Fibroblast of mammary gland (primary cell): ENCODE results near the gene CCR2.

ENCODE experiments used
- DNase-seq: peaks from one replicate; pipeline ENCODE4 v3.0.0-alpha.2; 2010; ENCODE audit warnings: low read depth
- H3K4me3 ChIP-seq: 2 replicates; pipeline ENCODE4 v1.5.1; 2011; ENCODE audit warnings: low read depth, mild to moderate bottlenecking, low read length, moderate library complexity; ENCODE audit not compliant: control insufficient read depth
- TF ChIP-seq, protein P1 (sequence below): conservative IDR thresholded peaks from 2 replicates; pipeline ENCODE4 v1.5.1; 2011; ENCODE audit warnings: low read depth, low read length, inconsistent platforms; ENCODE audit not compliant: control insufficient read depth, insufficient read depth

Gene CCR2

DNA sequence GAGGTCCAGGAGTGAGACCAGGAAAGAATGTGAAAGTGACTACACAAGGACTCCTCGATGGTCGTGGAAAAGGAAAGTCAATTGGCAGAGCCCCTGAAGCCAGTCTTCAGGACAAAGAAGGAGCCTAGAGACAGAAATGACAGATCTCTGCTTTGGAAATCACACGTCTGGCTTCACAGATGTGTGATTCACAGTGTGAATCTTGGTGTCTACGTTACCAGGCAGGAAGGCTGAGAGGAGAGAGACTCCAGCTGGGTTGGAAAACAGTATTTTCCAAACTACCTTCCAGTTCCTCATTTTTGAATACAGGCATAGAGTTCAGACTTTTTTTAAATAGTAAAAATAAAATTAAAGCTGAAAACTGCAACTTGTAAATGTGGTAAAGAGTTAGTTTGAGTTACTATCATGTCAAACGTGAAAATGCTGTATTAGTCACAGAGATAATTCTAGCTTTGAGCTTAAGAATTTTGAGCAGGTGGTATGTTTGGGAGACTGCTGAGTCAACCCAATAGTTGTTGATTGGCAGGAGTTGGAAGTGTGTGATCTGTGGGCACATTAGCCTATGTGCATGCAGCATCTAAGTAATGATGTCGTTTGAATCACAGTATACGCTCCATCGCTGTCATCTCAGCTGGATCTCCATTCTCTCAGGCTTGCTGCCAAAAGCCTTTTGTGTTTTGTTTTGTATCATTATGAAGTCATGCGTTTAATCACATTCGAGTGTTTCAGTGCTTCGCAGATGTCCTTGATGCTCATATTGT is 6.0 kb downstream of the CCR2 start:
- H3K4me3 ChIP-seq = no peak overlapping the region
- TF ChIP-seq, protein P1, sequence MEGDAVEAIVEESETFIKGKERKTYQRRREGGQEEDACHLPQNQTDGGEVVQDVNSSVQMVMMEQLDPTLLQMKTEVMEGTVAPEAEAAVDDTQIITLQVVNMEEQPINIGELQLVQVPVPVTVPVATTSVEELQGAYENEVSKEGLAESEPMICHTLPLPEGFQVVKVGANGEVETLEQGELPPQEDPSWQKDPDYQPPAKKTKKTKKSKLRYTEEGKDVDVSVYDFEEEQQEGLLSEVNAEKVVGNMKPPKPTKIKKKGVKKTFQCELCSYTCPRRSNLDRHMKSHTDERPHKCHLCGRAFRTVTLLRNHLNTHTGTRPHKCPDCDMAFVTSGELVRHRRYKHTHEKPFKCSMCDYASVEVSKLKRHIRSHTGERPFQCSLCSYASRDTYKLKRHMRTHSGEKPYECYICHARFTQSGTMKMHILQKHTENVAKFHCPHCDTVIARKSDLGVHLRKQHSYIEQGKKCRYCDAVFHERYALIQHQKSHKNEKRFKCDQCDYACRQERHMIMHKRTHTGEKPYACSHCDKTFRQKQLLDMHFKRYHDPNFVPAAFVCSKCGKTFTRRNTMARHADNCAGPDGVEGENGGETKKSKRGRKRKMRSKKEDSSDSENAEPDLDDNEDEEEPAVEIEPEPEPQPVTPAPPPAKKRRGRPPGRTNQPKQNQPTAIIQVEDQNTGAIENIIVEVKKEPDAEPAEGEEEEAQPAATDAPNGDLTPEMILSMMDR = no peak
- DNase-seq = peak; percentile 55

DNA sequence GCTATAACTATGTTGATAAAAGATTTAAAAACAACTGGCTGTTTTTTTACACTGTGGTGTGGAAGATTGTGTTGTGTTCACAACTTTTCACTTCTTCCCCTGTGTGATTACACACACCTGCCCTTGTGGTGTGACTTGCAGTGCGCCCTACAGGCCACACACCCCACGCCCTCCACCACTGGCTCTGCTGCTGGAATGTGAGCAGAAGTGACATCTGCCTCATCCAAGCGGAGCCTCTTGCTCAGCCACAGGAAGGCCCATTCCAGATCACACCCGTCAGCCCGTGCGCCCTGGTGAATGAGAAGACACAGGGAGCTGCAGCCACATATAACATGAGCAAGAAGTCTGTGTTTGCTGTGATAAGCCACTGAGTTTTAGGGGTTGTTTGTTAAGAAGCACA is 7.0 kb downstream of the CCR2 start:
- TF ChIP-seq, protein P1 = no peak
- no peak for DNase-seq
- H3K4me3 ChIP-seq = no peak overlapping the region

DNA sequence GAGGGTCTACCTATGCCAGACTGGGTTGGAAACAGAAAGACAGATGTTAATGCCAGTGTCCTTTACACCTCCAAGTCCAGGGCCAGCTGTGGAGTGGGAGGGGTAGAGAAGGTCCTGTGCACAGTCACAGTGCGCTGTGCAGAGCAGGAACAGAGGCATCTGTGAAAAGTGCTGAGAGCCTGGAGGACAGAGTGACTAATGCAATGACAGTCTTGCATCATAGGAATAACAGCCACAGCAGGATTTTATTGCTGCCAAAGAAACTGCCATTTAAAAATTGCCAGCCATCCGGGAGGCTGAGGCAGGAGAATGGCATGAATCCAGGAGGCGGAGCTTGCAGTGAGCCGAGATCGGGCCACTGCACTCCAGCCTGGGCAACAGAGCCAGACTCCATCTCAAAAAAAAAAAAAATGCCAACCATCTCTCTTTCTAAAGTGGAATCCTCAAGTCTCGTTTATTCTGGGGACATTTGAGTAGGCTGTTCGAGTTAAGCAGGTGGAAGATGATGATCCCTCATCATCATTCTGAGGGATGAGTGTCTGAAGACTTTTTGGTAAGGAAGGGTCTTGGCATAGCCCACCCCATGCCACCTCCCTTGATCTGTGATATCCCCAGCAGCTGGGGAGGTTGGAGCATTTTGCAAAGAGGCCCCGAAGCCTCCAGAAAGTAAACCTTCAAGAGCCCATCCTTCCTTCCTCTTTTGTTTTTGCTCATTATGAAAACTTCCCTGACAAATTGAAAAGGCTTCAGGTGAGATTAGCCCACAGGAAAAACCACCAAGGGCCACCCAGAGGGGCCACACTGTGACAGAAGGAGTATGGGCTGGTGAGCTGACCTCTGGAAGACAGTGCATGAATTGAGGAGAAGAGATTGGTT is 7.7 kb downstream of the CCR2 start:
- TF ChIP-seq, protein P1 = no peak
- no peak for DNase-seq
- no peak overlapping the region for H3K4me3 ChIP-seq

DNA sequence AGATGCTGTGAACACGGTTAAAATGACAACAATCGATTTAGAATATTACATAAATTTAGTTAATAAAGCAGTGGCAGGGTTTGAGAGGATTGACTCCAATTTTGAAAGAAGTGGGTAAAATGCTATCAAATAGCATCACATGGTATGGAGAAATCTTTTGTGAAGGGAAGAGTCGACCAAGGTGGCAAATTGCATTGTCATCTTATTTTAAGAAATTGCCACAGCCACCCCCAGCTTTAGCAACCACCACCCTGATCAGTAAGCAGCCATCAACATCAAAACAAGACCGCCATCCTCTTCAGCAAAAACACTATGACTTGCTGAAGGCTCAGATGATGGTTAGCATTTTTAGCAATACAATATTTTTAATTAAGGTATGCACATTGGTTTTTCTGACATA is 11.1 kb downstream of the CCR2 start:
- no peak for DNase-seq
- H3K4me3 ChIP-seq = no peak overlapping the region
- TF ChIP-seq, protein P1 = no peak

DNA sequence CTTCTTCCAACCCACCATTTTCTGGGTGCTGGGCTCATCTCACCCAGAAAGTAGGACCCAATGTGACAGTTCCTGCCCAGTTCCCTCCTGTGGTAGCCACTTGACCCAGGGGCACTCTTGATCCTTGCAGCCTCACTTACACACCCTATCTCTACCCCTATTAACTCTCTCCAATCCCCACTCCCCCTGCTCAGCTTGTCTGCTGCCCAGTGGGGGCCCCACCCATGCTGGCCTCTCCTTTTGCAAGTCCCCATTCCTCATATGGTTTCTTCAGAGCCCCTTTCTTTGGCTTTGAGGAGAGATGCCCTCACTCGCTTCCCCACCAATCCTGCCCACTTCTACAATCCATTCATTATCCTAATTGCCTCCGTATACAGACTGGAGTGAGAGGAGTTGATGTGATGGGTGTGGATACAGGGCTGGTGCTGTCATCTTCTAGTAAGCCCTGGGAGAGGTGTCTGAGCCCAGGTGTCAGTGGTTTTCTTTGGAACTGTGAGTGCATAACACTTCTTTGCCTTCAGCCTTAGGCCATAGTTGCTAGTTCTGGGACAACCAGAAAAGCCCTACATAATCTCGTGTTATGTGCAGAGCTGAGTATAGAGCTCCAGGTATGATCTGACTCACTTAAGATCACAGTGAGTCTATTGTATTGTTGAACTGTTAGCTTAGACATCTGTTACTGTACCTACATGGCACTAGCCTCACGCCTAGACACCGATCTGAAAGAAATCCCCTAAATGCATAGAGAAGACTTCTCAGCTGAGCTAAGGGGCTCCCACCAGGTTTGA is 12.0 kb downstream of the CCR2 start:
- TF ChIP-seq, protein P1 = no peak
- no peak for DNase-seq
- H3K4me3 ChIP-seq = no peak overlapping the region

DNA sequence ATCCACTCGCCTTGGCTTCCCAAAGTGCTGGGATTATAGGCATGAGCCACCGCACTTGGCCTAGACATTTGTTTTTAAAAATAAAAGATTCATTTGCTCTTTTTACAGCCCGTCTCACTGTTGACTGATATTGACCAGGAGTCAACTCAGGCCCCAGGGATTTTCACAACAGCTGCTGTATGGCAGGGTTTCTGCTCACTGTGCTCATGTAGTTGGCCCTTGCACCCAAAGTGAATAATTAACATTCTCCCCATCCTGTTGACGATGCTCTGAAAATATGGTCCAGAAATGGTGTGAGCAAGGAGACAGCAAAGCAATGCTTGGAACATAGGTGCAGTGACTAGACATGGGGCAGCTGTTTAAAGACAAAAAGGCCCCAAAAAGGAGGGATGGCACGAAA is 13.9 kb downstream of the CCR2 start:
- no peak for DNase-seq
- TF ChIP-seq, protein P1 = no peak
- no peak overlapping the region for H3K4me3 ChIP-seq
